ENCODE data around the gene QSOX2. TPM values are rescaled to one million over a fixed set of nuclear protein-coding genes. Genes with fewer than 3 reads are reported as not detected.

Gene QSOX2
- total RNA-seq, 1 experiment from 2014 or later = 40.0 TPM

- no peak for DNase-seq (ENCODE audit: low read depth, low spot score)
- Histone ChIP-seq H3K9me3 (ENCODE audit: control insufficient read depth, insufficient read depth, low read depth, low read length) (no peaks in the 10 kb centered on the region), H3K4me1 (ENCODE audit: control insufficient read depth, insufficient read depth, low read length) (no peaks in the 10 kb centered on the region; the same call in 1 of the 2 replicates), H3K27ac (ENCODE audit: low read length) (no peak overlapping the region), H3K4me3 (ENCODE audit: low read depth in 2 of 2, low read length in 2 of 2) (no peak overlapping the region), H3K27me3 (ENCODE audit: control insufficient read depth, insufficient read depth, low read length) (no peaks in the 10 kb centered on the region), H3K36me3 (ENCODE audit: control insufficient read depth, insufficient read depth, low read length) (no peaks in the 10 kb centered on the region)
- in situ Hi-C loops (cut with HindIII; ENCODE audit: low pct_unique_long_range_greater_than_20kb, low sequenced_read_pairs) = no loop called here
- BruUV-seq (replicated peaks) = no TSS peak
- ATAC-seq = no peak
- POLR2A ChIA-PET = interaction anchor here (0.6 kb wide), 1 partner anchor 40 kb away, joined by 3 read pairs; no protein-coding TSS in a partner anchor
- CTCF ChIA-PET = interaction anchor here (0.7 to 1.0 kb wide), 2 partner anchors 38 to 46 kb away, joined by 3 to 5 read pairs; no protein-coding TSS in a partner anchor
- no peak for TF ChIP-seq SIN3A (IDR thresholded peaks at IDR 0.05; ENCODE audit: borderline replicate concordance, insufficient read depth, low read depth, low read length)
- no peak for TF ChIP-seq REST (IDR thresholded peaks at IDR 0.05; ENCODE audit: insufficient read depth in 1 of 2, low read depth in 2 of 2, low read length in 1 of 2)
- no peak for TF ChIP-seq POLR2AphosphoS5 (IDR thresholded peaks at IDR 0.05; ENCODE audit: low read depth, low read length)
- intact Hi-C loops (cut with micrococcal nuclease; ENCODE audit: unreplicated experiment) = loop anchor here (5.0 kb wide), 1 partner anchor 56 kb away; no protein-coding TSS in a partner anchor
These were observed 74.4 kb downstream of the QSOX2 start for GRCh38 chr9:136171009-136171800.

- TF ChIP-seq SIN3A (IDR thresholded peaks at IDR 0.05; ENCODE audit: borderline replicate concordance, insufficient read depth, low read depth, low read length) (no peak), CTCF (IDR thresholded peaks at IDR 0.05) (peak; percentile 89)
- Histone ChIP-seq H3K27me3 (ENCODE audit: control insufficient read depth, insufficient read depth, low read length) (no peaks in the 10 kb centered on the region), H3K27ac (ENCODE audit: low read length) (no peak overlapping the region), H3K36me3 (ENCODE audit: control insufficient read depth, insufficient read depth, low read length) (no peaks in the 10 kb centered on the region), H3K9me3 (ENCODE audit: control insufficient read depth, insufficient read depth, low read depth, low read length) (no peaks in the 10 kb centered on the region), H3K4me1 (ENCODE audit: control insufficient read depth, insufficient read depth, low read length) (no peaks in the 10 kb centered on the region; the same call in 1 of the 2 replicates), H3K4me3 (ENCODE audit: low read depth in 2 of 2, low read length in 2 of 2) (no peak overlapping the region)
- in situ Hi-C loops (cut with HindIII; ENCODE audit: low pct_unique_long_range_greater_than_20kb, low sequenced_read_pairs) (no loop called here), intact Hi-C loops (cut with micrococcal nuclease; ENCODE audit: unreplicated experiment) (loop anchor here (5.0 kb wide), 1 partner anchor 57 kb away; no protein-coding TSS in a partner anchor)
- ChIA-PET CTCF (interaction anchor here (0.7 to 1.0 kb wide), 2 partner anchors 39 to 47 kb away, joined by 3 to 5 read pairs; no protein-coding TSS in a partner anchor), POLR2A (no interaction called here)
- BruUV-seq (replicated peaks) = no TSS peak
- DNase-seq (ENCODE audit: low read depth, low spot score) (no peak), ATAC-seq (peak; percentile 88)
These were observed 75.4 kb downstream of the QSOX2 start for GRCh38 chr9:136170006-136170901.

Measured in Panc1 (cell line).